CD4-positive, CD25-positive, alpha-beta regulatory T cell (primary cell): ENCODE results near the gene DENND1A. TPM values are rescaled to one million over a fixed set of nuclear protein-coding genes. Genes with fewer than 3 reads are reported as not detected.

Experiments
- ATAC-seq, 2 donors: fragments of 150-1000 bp; cut with Tn5 transposase; one replicate each; pipeline ENCODE4 v1.10.0; 2021; ENCODE audit warnings: low read depth in 2 of 2, moderate number of reproducible peaks in 2 of 2, moderate library complexity in 1 of 2
- DNase-seq, 3 donors: peaks; one replicate each; pipeline versions ENCODE4 v3.0.0 to v3.0.0-alpha.2; 2012 to 2022; ENCODE audit warnings: mixed read lengths in 1 of 3
- H3K27ac ChIP-seq: one replicate; pipeline ENCODE4 v1.7.0; 2013; ENCODE audit warnings: mild to moderate bottlenecking, low read length; ENCODE audit not compliant: insufficient read depth, poor library complexity, severe bottlenecking
- H3K27me3 ChIP-seq: one replicate; pipeline ENCODE4 v1.7.0; 2013; ENCODE audit warnings: low read length; ENCODE audit not compliant: control insufficient read depth, insufficient read depth
- H3K36me3 ChIP-seq: one replicate; pipeline ENCODE4 v1.7.0; 2013; ENCODE audit warnings: mild to moderate bottlenecking, low read length, moderate library complexity; ENCODE audit not compliant: control insufficient read depth, insufficient read depth
- H3K4me1 ChIP-seq: 2 replicates; pipeline ENCODE4 v1.7.0; 2013; ENCODE audit warnings: mild to moderate bottlenecking, low read length; ENCODE audit not compliant: insufficient read depth, control insufficient read depth, poor library complexity, severe bottlenecking
- H3K4me3 ChIP-seq: one replicate; pipeline ENCODE4 v1.7.0; 2013; ENCODE audit warnings: low read depth, mild to moderate bottlenecking, low read length, moderate library complexity
- H3K9me3 ChIP-seq, 2 experiments: 1 replicate in 1 of 2; 2 replicates in 1 of 2; pipeline ENCODE4 v1.7.0; 2013; ENCODE audit warnings: low read length in 2 of 2, mild to moderate bottlenecking in 1 of 2, moderate library complexity in 1 of 2; ENCODE audit not compliant: control insufficient read depth in 2 of 2
- H3K27ac Mint-ChIP-seq, 3 donors: one replicate each; pipeline ENCODE4 v1.8.0; 2020 to 2022; ENCODE audit warnings: mild to moderate bottlenecking in 3 of 3, mixed read lengths in 3 of 3, moderate library complexity in 2 of 3
- H3K27me3 Mint-ChIP-seq: one replicate; pipeline ENCODE4 v1.8.0; 2022; ENCODE audit warnings: mild to moderate bottlenecking, mixed read lengths
- H3K36me3 Mint-ChIP-seq: one replicate; pipeline ENCODE4 v1.8.0; 2020; ENCODE audit warnings: mixed read lengths
- H3K4me1 Mint-ChIP-seq, 4 donors: one replicate each; pipeline ENCODE4 v1.8.0; 2020 to 2022; ENCODE audit warnings: mixed read lengths in 4 of 4, mild to moderate bottlenecking in 1 of 4
- H3K4me3 Mint-ChIP-seq, 4 donors: one replicate each; pipeline ENCODE4 v1.8.0; 2020 to 2022; ENCODE audit warnings: mild to moderate bottlenecking in 4 of 4, mixed read lengths in 4 of 4, moderate library complexity in 3 of 4
- H3K9me3 Mint-ChIP-seq, 7 donors: one replicate each; pipeline ENCODE4 v1.8.0; 2020 to 2022; ENCODE audit warnings: mixed read lengths in 7 of 7, mild to moderate bottlenecking in 3 of 7, moderate library complexity in 2 of 7
- polyA plus RNA-seq, 4 donors: library from polyadenylated mRNA; unstranded; fragments of 300-500 nt; fragmentation: Illumina TruSeq; gene quantifications; one replicate each; pipeline ENCODE4 v1.2.3, GENCODE V29; 2021
- total RNA-seq: library from RNA; stranded (reverse); gene quantifications from one replicate; pipeline ENCODE4 v1.2.3, GENCODE V29; 2022

The DENND1A gene
- total and polyA plus RNA-seq, 5 donors from 2014 or later, result 3.5 to 21.8 (median 4.7) TPM

GRCh38 chr9:123597048-123597447 lies 332.9 kb downstream of the DENND1A start:
- Mint-ChIP-seq H3K4me3 (no peak overlapping the region), H3K9me3 (no peaks in the 10 kb centered on the region), H3K36me3 (peaks cover 4% of the 10 kb centered on the region), H3K4me1 (no peaks in the 10 kb centered on the region), H3K27ac (peak overlapping the region in 1 of 3 donors; percentile 52), H3K27me3 (no peaks in the 10 kb centered on the region)
- Histone ChIP-seq H3K4me3 (no peak overlapping the region), H3K9me3 (no peaks in the 10 kb centered on the region), H3K27me3 (no peaks in the 10 kb centered on the region), H3K36me3 (no peaks in the 10 kb centered on the region), H3K27ac (no peak overlapping the region), H3K4me1 (no peaks in the 10 kb centered on the region)
- ATAC-seq (no peak), DNase-seq (no peak)

- Histone ChIP-seq H3K36me3 (no peaks in the 10 kb centered on the region), H3K4me3 (no peak overlapping the region), H3K27me3 (no peaks in the 10 kb centered on the region), H3K4me1 (no peaks in the 10 kb centered on the region), H3K9me3 (peaks cover 5 to 7% of the 10 kb centered on the region in 2 experiments), H3K27ac (no peak overlapping the region)
- DNase-seq (no peak), ATAC-seq (no peak)
- no peak overlapping the region for H3K4me3 Mint-ChIP-seq
- no peaks in the 10 kb centered on the region for H3K27me3 Mint-ChIP-seq
- H3K36me3 Mint-ChIP-seq, result peaks cover 20% of the 10 kb centered on the region
- H3K9me3 Mint-ChIP-seq, result peaks cover 0 to 19% (median 7%) of the 10 kb centered on the region in 7 donors
- H3K4me1 Mint-ChIP-seq, result no peaks in the 10 kb centered on the region
- H3K27ac Mint-ChIP-seq, result no peak overlapping the region
Measured at GRCh38 chr9:123591283-123591682, 338.6 kb downstream of the DENND1A start.

- Histone ChIP-seq H3K4me3 (no peak overlapping the region), H3K4me1 (no peaks in the 10 kb centered on the region), H3K27me3 (no peaks in the 10 kb centered on the region), H3K36me3 (no peaks in the 10 kb centered on the region), H3K9me3 (peaks cover 5 to 7% of the 10 kb centered on the region in 2 experiments), H3K27ac (no peak overlapping the region)
- Mint-ChIP-seq H3K27ac (no peak overlapping the region), H3K27me3 (no peaks in the 10 kb centered on the region), H3K4me1 (no peaks in the 10 kb centered on the region), H3K36me3 (peaks cover 20% of the 10 kb centered on the region), H3K9me3 (peaks cover 0 to 19% (median 7%) of the 10 kb centered on the region in 7 donors), H3K4me3 (no peak overlapping the region)
- ATAC-seq, result no peak
- no peak for DNase-seq
Measured at GRCh38 chr9:123590499-123590898, 339.4 kb downstream of the DENND1A start.

- no peaks in the 10 kb centered on the region for H3K4me1 ChIP-seq
- Mint-ChIP-seq H3K9me3 (peaks cover 0 to 19% (median 7%) of the 10 kb centered on the region in 7 donors), H3K36me3 (peaks cover 20% of the 10 kb centered on the region), H3K4me3 (no peak overlapping the region), H3K27me3 (no peaks in the 10 kb centered on the region), H3K27ac (peak overlapping the region in 1 of 3 donors; percentile 16), H3K4me1 (no peaks in the 10 kb centered on the region)
- no peaks in the 10 kb centered on the region for H3K27me3 ChIP-seq
- peaks cover 5 to 7% of the 10 kb centered on the region in 2 experiments for H3K9me3 ChIP-seq
- ATAC-seq (no peak), DNase-seq (no peak)
- no peak overlapping the region for H3K27ac ChIP-seq
- H3K4me3 ChIP-seq, result no peak overlapping the region
- no peaks in the 10 kb centered on the region for H3K36me3 ChIP-seq
Measured at GRCh38 chr9:123589361-123590239, 340.3 kb downstream of the DENND1A start.

GRCh38 chr9:123586275-123586674 lies 343.7 kb downstream of the DENND1A start:
- Histone ChIP-seq H3K27ac (no peak overlapping the region), H3K4me3 (no peak overlapping the region), H3K36me3 (no peaks in the 10 kb centered on the region), H3K9me3 (peaks cover 7% of the 10 kb centered on the region in 2 experiments), H3K27me3 (no peaks in the 10 kb centered on the region), H3K4me1 (no peaks in the 10 kb centered on the region)
- H3K4me1 Mint-ChIP-seq, result no peaks in the 10 kb centered on the region
- H3K4me3 Mint-ChIP-seq, result no peak overlapping the region
- H3K27ac Mint-ChIP-seq, result no peak overlapping the region
- H3K27me3 Mint-ChIP-seq, result no peaks in the 10 kb centered on the region
- H3K36me3 Mint-ChIP-seq, result peaks cover 37% of the 10 kb centered on the region
- no peak for DNase-seq
- ATAC-seq, result no peak
- peaks cover 0 to 19% (median 7%) of the 10 kb centered on the region in 7 donors for H3K9me3 Mint-ChIP-seq

- no peaks in the 10 kb centered on the region for H3K27me3 Mint-ChIP-seq
- Histone ChIP-seq H3K27ac (no peak overlapping the region), H3K4me3 (no peak overlapping the region), H3K4me1 (no peaks in the 10 kb centered on the region), H3K36me3 (peaks cover 7% of the 10 kb centered on the region), H3K27me3 (no peaks in the 10 kb centered on the region), H3K9me3 (peaks cover 7% of the 10 kb centered on the region in 2 experiments)
- H3K4me1 Mint-ChIP-seq, result no peaks in the 10 kb centered on the region
- DNase-seq (no peak), ATAC-seq (no peak)
- H3K27ac Mint-ChIP-seq, result no peak overlapping the region
- H3K4me3 Mint-ChIP-seq, result no peak overlapping the region
- peaks cover 47% of the 10 kb centered on the region for H3K36me3 Mint-ChIP-seq
- peaks cover 0 to 18% (median 7%) of the 10 kb centered on the region in 7 donors for H3K9me3 Mint-ChIP-seq
Measured at GRCh38 chr9:123584202-123585176, 345.4 kb downstream of the DENND1A start.

- Mint-ChIP-seq H3K4me3 (no peak overlapping the region), H3K36me3 (peaks cover 55% of the 10 kb centered on the region), H3K9me3 (peaks cover 0 to 18% (median 4%) of the 10 kb centered on the region in 7 donors), H3K4me1 (no peaks in the 10 kb centered on the region), H3K27ac (no peak overlapping the region), H3K27me3 (no peaks in the 10 kb centered on the region)
- H3K27me3 ChIP-seq, result no peaks in the 10 kb centered on the region
- H3K27ac ChIP-seq, result no peak overlapping the region
- no peaks in the 10 kb centered on the region for H3K4me1 ChIP-seq
- DNase-seq, result no peak
- no peak overlapping the region for H3K4me3 ChIP-seq
- ATAC-seq, result no peak
- peaks cover 7% of the 10 kb centered on the region in 2 experiments for H3K9me3 ChIP-seq
- H3K36me3 ChIP-seq, result peaks cover 7% of the 10 kb centered on the region
Measured at GRCh38 chr9:123583646-123584045, 346.3 kb downstream of the DENND1A start.
